ENCODE measurements around the gene DNAJC25.
"Not testable (repeated sequence)": the region's sequence is repeated elsewhere in the genome, so short reads cannot be mapped to it uniquely, and the experiment has no call there.

Gene DNAJC25

DNA sequence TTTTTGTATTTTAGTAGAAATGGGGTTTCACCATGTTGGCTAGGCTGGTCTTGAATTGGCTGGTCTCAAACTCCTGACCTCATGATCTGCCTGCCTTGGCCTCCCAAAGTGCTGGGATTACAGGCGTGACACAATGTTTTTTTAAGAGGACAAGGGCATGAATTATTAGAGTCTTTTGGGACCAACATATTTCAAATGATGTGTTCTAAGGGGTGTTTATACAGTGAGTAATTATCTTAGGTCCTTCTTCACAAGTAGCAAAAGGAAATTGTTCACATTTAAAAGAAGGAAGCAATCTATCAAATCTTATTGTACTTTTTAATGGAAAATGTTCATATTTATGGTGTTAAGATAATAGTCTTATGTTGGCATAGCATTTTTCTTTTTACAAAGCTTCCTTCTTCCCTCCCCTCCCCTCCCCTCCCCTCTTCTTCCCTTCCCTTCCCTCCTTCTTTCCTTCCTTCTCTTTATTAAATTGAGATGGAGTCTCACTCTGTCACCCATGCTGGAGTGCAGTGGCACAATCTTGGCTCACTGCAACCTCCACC, 37.0 kb downstream of the DNAJC25 start:
- Histone ChIP-seq H3K4me2 (ENCODE audit: low read depth, low read length, poor library complexity, severe bottlenecking) (no peak overlapping the region), H3K27me3 (ENCODE audit: insufficient read depth, low read length, poor library complexity, severe bottlenecking) (no peaks in the 10 kb centered on the region), H3K9me2 (replicated peaks; ENCODE audit: low read depth, low read length) (no peaks in the 10 kb centered on the region), H3F3A (ENCODE audit: low read depth) (peaks cover 6% of the 10 kb centered on the region), H3K4me1 (ENCODE audit: insufficient read depth, low read length, poor library complexity, severe bottlenecking) (peaks cover 24% of the 10 kb centered on the region), H3K9me3 (ENCODE audit: insufficient read depth, low read depth, low read length) (no peaks in the 10 kb centered on the region), H3K4me3 (ENCODE audit: low read length, poor library complexity, severe bottlenecking) (no peak overlapping the region), H4K20me1 (ENCODE audit: insufficient read depth, low read length, poor library complexity, severe bottlenecking) (peaks cover 16% of the 10 kb centered on the region), H3K79me2 (ENCODE audit: insufficient read depth, low read length) (peaks cover 50% of the 10 kb centered on the region), H2AFZ (ENCODE audit: low read length) (no peak overlapping the region), H3K36me3 (ENCODE audit: insufficient read depth, low read length) (peaks cover 11% of the 10 kb centered on the region; the same call in 1 of the 2 replicates), H3K9ac (ENCODE audit: low read depth, low read length, poor library complexity, severe bottlenecking) (no peak overlapping the region)
- TF ChIP-seq, protein P1, sequence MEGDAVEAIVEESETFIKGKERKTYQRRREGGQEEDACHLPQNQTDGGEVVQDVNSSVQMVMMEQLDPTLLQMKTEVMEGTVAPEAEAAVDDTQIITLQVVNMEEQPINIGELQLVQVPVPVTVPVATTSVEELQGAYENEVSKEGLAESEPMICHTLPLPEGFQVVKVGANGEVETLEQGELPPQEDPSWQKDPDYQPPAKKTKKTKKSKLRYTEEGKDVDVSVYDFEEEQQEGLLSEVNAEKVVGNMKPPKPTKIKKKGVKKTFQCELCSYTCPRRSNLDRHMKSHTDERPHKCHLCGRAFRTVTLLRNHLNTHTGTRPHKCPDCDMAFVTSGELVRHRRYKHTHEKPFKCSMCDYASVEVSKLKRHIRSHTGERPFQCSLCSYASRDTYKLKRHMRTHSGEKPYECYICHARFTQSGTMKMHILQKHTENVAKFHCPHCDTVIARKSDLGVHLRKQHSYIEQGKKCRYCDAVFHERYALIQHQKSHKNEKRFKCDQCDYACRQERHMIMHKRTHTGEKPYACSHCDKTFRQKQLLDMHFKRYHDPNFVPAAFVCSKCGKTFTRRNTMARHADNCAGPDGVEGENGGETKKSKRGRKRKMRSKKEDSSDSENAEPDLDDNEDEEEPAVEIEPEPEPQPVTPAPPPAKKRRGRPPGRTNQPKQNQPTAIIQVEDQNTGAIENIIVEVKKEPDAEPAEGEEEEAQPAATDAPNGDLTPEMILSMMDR (conservative IDR thresholded peaks at IDR 0.05; ENCODE audit: low read length): no peak
- TF ChIP-seq EZH2phosphoT487 (IDR thresholded peaks at IDR 0.05; ENCODE audit: borderline replicate concordance): no peak

DNA sequence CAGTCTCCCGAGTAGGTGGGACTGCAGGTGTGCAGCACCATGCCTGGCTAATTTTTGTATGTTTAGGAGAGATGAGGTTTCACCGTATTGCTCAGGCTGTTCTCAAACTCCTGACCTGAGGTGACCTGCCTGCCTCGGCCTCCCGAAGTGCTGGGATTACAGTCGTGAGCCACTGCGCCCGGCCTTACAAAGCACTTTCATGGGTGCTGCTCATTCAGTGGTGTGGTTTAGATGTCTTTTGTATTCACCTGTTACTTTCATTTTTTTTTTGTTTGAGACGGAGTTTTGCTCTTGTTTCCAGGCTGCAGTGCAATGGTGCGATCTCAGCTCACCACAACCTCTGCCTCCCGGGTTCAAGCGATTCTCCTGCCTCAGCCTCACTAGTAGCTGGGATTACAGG, 37.5 kb downstream of the DNAJC25 start:
- Histone ChIP-seq H4K20me1 (ENCODE audit: insufficient read depth, low read length, poor library complexity, severe bottlenecking) (peaks cover 12% of the 10 kb centered on the region), H3K36me3 (ENCODE audit: insufficient read depth, low read length) (peaks cover 11% of the 10 kb centered on the region; the same call in 1 of the 2 replicates), H3K4me1 (ENCODE audit: insufficient read depth, low read length, poor library complexity, severe bottlenecking) (peaks cover 19% of the 10 kb centered on the region), H3K79me2 (ENCODE audit: insufficient read depth, low read length) (peaks cover 45% of the 10 kb centered on the region)
- H3F3A ChIP-seq (ENCODE audit: low read depth); H3K4me2 ChIP-seq (ENCODE audit: low read depth, low read length, poor library complexity, severe bottlenecking); H3K9ac ChIP-seq (ENCODE audit: low read depth, low read length, poor library complexity, severe bottlenecking); H3K9me2 ChIP-seq (replicated peaks; ENCODE audit: low read depth, low read length); H2AFZ ChIP-seq (ENCODE audit: low read length); H3K27me3 ChIP-seq (ENCODE audit: insufficient read depth, low read length, poor library complexity, severe bottlenecking); H3K9me3 ChIP-seq (ENCODE audit: insufficient read depth, low read depth, low read length); H3K4me3 ChIP-seq (ENCODE audit: low read length, poor library complexity, severe bottlenecking): not testable (repeated sequence)

DNA sequence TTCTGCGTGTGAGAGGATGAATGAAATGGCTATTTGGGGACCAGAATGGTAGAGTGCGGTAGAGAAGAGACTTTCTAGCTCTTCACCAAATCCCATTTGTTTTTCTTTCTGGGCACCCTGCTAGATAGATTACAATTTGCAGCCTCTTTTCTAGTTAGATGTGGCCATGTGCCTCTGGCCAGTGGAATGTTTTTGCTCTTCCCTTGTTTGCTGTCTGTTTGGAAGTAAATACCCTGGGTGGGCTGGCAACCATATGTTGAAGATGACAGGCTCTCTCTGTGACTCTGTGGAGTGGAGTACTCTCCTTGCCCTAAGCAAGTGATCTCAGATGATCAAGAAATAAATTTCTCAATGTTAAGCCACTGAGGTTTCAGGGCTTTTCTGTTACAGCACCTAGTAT, 43.2 kb downstream of the DNAJC25 start:
- Histone ChIP-seq H3K27me3 (ENCODE audit: insufficient read depth, low read length, poor library complexity, severe bottlenecking) (no peaks in the 10 kb centered on the region), H4K20me1 (ENCODE audit: insufficient read depth, low read length, poor library complexity, severe bottlenecking) (no peaks in the 10 kb centered on the region), H3K4me1 (ENCODE audit: insufficient read depth, low read length, poor library complexity, severe bottlenecking) (no peaks in the 10 kb centered on the region), H2AFZ (ENCODE audit: low read length) (no peak overlapping the region), H3K36me3 (ENCODE audit: insufficient read depth, low read length) (peaks cover 3% of the 10 kb centered on the region; the same call in 1 of the 2 replicates), H3K4me3 (ENCODE audit: low read length, poor library complexity, severe bottlenecking) (no peak overlapping the region), H3K9me3 (ENCODE audit: insufficient read depth, low read depth, low read length) (no peaks in the 10 kb centered on the region), H3K79me2 (ENCODE audit: insufficient read depth, low read length) (no peaks in the 10 kb centered on the region), H3K9me2 (replicated peaks; ENCODE audit: low read depth, low read length) (no peaks in the 10 kb centered on the region), H3F3A (ENCODE audit: low read depth) (0 out of 2 replicates have a peak, but pooled peaks cover 2% of the 10 kb centered on the region), H3K4me2 (ENCODE audit: low read depth, low read length, poor library complexity, severe bottlenecking) (no peak overlapping the region), H3K9ac (ENCODE audit: low read depth, low read length, poor library complexity, severe bottlenecking) (no peak overlapping the region)
- no peak for TF ChIP-seq EZH2phosphoT487 (IDR thresholded peaks at IDR 0.05; ENCODE audit: borderline replicate concordance)
- TF ChIP-seq, protein P1 (conservative IDR thresholded peaks at IDR 0.05; ENCODE audit: low read length): no peak

DNA sequence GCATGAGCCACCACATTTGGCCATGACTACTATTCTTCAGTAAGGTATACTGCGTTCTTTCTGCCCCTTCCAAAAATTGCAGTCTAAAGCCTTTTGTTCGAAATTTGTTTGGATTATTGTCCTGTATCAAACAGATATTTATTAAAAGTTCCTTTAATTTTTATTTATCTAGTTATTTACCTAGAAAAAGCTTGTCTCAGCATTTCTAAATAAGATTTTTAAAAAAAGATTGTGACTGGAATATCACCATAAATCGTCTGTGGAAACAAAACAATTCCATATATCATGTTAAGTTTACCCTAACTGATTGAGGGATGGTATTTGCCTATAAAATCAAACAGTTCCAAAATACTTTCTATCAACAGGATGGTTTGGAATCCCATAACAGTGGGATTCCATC, 45.0 kb downstream of the DNAJC25 start:
- 0 out of 2 replicates have a peak, but pooled peaks cover 2% of the 10 kb centered on the region for H3F3A ChIP-seq (ENCODE audit: low read depth)
- H3K79me2 ChIP-seq (ENCODE audit: insufficient read depth, low read length): no peaks in the 10 kb centered on the region
- H3K9ac ChIP-seq (ENCODE audit: low read depth, low read length, poor library complexity, severe bottlenecking): no peak overlapping the region
- TF ChIP-seq EZH2phosphoT487 (IDR thresholded peaks at IDR 0.05; ENCODE audit: borderline replicate concordance): no peak
- TF ChIP-seq, protein P1 (conservative IDR thresholded peaks at IDR 0.05; ENCODE audit: low read length): no peak
- no peaks in the 10 kb centered on the region for H4K20me1 ChIP-seq (ENCODE audit: insufficient read depth, low read length, poor library complexity, severe bottlenecking)
- no peak overlapping the region for H2AFZ ChIP-seq (ENCODE audit: low read length)
- no peaks in the 10 kb centered on the region for H3K36me3 ChIP-seq (ENCODE audit: insufficient read depth, low read length)
- H3K4me2 ChIP-seq (ENCODE audit: low read depth, low read length, poor library complexity, severe bottlenecking): no peak overlapping the region
- no peaks in the 10 kb centered on the region for H3K9me2 ChIP-seq (replicated peaks; ENCODE audit: low read depth, low read length)
- H3K27me3 ChIP-seq (ENCODE audit: insufficient read depth, low read length, poor library complexity, severe bottlenecking): no peaks in the 10 kb centered on the region
- H3K9me3 ChIP-seq (ENCODE audit: insufficient read depth, low read depth, low read length): no peaks in the 10 kb centered on the region
- H3K4me1 ChIP-seq (ENCODE audit: insufficient read depth, low read length, poor library complexity, severe bottlenecking): no peaks in the 10 kb centered on the region
- H3K4me3 ChIP-seq (ENCODE audit: low read length, poor library complexity, severe bottlenecking): no peak overlapping the region
